Measurements from ENCODE around the gene ZBTB9.

- TF ChIP-seq CTCF (IDR thresholded peaks at IDR 0.05) (no peak), POLR2A (IDR thresholded peaks at IDR 0.05) (no peak)
These were observed 19.4 kb upstream of the ZBTB9 start for GRCh38 chr6:33434961-33435360.
